ENCODE results near the gene NBPF12.
"Not testable (repeated sequence)": the region's sequence is repeated elsewhere in the genome, so short reads cannot be mapped to it uniquely, and the experiment has no call there.

NBPF12 gene

DNA sequence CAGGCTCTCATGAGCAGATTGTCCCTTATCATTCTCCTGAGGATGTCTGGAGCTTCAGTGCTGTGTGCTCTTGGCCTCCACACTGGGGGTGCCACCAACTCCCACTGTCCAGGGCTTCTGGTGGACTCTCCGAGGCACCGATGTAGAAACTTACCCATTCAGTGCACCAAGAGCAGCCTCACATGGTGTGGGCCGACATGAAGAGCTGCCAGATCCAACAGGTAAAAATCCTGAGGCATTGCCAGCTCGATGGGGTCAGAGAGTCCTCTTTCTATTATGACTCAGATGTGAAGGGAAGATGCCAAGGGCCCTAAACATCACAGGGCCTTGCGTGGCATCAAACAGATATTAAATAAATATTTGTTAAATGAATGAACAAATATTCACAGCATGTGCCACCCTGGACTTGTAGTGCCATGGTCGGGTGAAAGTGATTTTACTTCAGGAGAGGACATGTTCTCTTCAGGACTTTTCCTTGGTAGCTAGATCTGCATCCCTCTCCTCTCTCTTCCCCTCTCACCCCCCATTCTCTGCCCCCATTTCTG lies 5.3 kb downstream of the NBPF12 start:
- H3K4me3 Mint-ChIP-seq; H3K27me3 Mint-ChIP-seq; H3K9me3 Mint-ChIP-seq (ENCODE audit: low read depth); H3K36me3 Mint-ChIP-seq; H3K27ac Mint-ChIP-seq; H3K4me1 Mint-ChIP-seq (ENCODE audit: low read depth): not testable (repeated sequence)

DNA sequence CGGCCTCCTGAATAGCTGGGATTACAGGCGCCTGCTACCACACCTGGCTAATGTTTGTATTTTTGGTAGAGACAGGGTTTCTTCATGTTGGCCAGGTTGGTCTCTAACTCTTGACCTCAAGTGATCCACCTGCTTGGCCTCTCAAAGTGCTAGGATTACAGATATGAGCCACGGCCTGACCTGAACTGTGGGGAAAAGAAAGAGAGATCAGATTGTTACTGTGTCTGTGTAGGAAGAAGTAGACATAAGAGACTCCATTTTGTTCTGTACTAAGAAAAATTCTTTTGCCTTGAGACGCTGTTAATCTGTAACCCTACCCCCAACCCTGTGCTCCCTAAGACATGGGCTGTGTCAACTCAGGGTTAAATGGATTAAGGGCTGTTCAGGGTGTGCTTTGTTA lies 10.0 kb downstream of the NBPF12 start:
- not testable (repeated sequence) for H3K27ac Mint-ChIP-seq; H3K4me1 Mint-ChIP-seq (ENCODE audit: low read depth); H3K27me3 Mint-ChIP-seq; H3K36me3 Mint-ChIP-seq; H3K9me3 Mint-ChIP-seq (ENCODE audit: low read depth); H3K4me3 Mint-ChIP-seq

DNA sequence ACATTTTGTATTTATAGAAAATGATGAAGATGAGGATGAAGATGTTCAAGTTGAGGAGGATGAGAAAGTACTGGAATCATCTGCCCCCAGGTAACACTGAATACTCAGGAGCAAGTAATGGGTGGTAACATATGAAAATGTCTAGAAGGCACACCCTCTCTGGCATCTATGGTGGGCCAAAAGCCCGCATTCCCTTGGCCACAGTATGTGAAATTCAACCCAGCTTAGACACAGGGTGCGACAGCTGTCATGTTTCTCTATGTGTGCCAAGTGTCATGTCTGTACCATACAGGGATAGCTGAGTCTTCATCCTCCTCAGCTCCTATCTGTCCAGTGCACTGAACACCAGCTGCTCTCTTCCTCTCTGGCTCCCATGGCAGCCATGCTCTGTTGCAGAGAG lies 26.2 kb downstream of the NBPF12 start:
- not testable (repeated sequence) for H3K27me3 Mint-ChIP-seq; H3K27ac Mint-ChIP-seq; H3K36me3 Mint-ChIP-seq; H3K4me1 Mint-ChIP-seq (ENCODE audit: low read depth); H3K4me3 Mint-ChIP-seq; H3K9me3 Mint-ChIP-seq (ENCODE audit: low read depth)

DNA sequence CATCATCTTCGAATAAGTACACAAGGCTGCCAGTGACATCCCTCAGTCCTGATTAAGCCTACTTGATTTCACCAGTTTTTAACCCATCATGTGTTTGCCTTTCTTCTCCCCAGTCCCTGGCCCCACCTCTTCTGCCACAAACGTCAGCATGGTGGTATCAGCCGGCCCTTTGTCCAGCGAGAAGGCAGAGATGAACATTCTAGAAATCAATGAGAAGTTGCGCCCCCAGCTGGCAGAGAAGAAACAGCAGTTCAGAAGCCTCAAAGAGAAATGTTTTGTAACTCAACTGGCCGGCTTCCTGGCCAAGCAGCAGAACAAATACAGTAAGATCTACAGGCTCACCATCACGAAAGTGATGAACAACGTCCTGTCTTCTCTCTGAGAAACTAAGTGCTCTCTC lies 28.2 kb downstream of the NBPF12 start:
- not testable (repeated sequence) for H3K36me3 Mint-ChIP-seq; H3K9me3 Mint-ChIP-seq (ENCODE audit: low read depth); H3K27ac Mint-ChIP-seq; H3K27me3 Mint-ChIP-seq; H3K4me1 Mint-ChIP-seq (ENCODE audit: low read depth); H3K4me3 Mint-ChIP-seq

DNA sequence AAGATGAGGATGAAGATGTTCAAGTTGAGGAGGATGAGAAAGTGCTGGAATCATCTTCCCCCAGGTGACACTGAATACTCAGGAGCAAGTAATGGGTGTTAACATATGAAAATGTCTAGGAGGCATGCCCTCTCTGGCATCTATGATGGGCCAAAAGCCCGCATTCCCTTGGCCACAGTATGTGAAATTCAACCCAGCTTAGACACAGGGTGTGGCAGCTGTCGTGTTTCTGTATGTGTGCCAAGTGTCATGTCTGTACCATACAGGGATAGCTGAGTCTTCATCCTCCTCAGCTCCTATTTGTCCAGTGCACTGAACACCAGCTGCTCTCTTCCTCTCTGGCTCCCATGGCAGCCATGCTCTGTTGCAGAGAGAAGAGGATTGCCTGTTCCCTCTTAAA lies 32.5 kb downstream of the NBPF12 start:
- not testable (repeated sequence) for H3K9me3 Mint-ChIP-seq (ENCODE audit: low read depth); H3K36me3 Mint-ChIP-seq; H3K27ac Mint-ChIP-seq; H3K27me3 Mint-ChIP-seq; H3K4me3 Mint-ChIP-seq; H3K4me1 Mint-ChIP-seq (ENCODE audit: low read depth)

DNA sequence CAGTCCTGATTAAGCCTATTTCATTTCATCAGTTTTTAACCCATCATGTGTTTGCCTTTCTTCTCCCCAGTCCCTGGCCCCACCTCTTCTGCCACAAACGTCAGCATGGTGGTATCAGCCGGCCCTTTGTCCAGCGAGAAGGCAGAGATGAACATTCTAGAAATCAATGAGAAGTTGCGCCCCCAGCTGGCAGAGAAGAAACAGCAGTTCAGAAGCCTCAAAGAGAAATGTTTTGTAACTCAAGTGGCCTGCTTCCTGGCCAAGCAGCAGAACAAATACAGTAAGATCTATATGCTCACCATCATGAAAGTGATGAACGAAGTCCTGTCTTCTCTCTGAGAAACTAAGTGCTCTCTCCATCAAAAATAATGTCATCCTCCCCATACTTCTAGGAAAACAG lies 34.6 kb downstream of the NBPF12 start:
- H3K27me3 Mint-ChIP-seq; H3K4me1 Mint-ChIP-seq (ENCODE audit: low read depth); H3K9me3 Mint-ChIP-seq (ENCODE audit: low read depth); H3K27ac Mint-ChIP-seq; H3K36me3 Mint-ChIP-seq; H3K4me3 Mint-ChIP-seq: not testable (repeated sequence)

DNA sequence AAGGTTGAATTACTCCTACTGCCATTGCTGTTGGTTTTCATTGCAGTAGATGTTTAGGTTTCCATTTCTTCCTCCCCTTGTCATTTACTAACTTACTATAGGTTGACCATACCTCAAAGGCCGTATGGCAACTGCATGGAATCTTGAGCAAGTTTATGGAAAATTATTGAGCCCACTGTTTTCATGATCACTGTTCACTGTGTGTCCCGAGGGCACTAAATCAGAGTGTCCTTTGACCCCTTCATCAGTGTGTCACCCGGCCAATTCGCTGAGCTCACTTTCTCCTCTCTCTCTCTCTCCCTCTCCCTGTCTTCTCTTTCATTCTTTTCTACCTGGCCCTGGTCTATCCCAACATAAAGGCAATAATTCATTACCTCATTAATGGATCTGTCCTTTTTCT lies 47.7 kb downstream of the NBPF12 start:
- not testable (repeated sequence) for H3K36me3 Mint-ChIP-seq; H3K9me3 Mint-ChIP-seq (ENCODE audit: low read depth); H3K4me3 Mint-ChIP-seq; H3K27ac Mint-ChIP-seq; H3K4me1 Mint-ChIP-seq (ENCODE audit: low read depth); H3K27me3 Mint-ChIP-seq

DNA sequence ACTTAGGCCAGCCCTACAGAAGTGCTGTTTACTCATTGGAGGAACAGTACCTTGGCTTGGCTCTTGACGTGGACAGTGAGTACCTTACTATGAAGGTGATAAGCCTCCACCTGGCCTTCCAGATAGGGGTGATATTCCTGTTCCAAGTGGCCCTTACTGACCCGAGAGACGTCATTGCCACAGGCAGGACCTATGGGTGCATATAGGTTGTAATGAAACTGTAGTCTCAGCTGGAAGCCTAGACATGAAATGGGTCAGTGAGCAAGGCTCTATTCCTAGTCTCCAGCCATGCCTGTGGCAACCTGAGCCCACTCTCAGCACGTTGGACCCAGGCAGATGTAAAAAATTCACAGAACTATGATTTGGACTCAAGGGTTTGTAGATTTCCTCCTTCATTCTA lies 48.3 kb downstream of the NBPF12 start:
- not testable (repeated sequence) for H3K4me3 Mint-ChIP-seq; H3K4me1 Mint-ChIP-seq (ENCODE audit: low read depth); H3K9me3 Mint-ChIP-seq (ENCODE audit: low read depth); H3K27me3 Mint-ChIP-seq; H3K27ac Mint-ChIP-seq; H3K36me3 Mint-ChIP-seq

DNA sequence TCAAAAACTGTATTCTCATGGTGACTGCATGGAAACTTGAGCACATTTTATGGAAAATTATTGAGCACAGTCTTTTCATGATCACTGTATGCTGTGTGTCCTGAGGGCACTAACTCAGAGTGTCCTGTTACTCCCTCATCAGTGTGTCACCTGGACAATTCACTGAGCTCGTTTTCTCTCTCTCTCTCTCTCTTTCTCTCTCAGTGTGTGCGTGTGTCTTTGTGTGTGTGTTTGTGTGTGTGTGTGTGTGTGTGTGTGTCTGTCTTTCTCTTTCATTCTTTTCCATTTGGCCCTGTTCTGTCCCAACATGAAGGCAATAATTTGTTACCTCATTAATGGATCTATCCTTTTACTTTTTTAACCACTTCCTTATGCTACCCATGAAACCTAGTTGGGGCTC lies 49.4 kb downstream of the NBPF12 start:
- not testable (repeated sequence) for H3K27me3 Mint-ChIP-seq; H3K4me1 Mint-ChIP-seq (ENCODE audit: low read depth); H3K9me3 Mint-ChIP-seq (ENCODE audit: low read depth); H3K27ac Mint-ChIP-seq; H3K36me3 Mint-ChIP-seq; H3K4me3 Mint-ChIP-seq

DNA sequence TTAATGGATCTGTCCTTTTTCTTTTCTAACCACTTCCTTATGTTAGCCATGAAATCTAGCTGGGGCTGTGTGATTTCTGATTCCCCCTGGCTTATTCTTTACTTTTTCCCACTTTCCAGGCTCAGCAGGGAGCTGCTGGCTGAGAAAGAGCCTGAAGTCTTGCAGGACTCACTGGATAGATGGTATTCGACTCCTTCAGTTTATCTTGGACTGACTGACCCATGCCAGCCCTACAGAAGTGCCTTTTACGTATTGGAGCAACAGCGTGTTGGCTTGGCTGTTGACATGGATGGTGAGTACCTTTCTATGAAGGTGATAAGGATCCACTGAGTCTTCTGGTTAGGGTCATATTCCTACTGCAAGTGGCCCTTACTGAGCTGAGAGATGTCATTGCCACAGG lies 51.3 kb downstream of the NBPF12 start:
- H3K27me3 Mint-ChIP-seq; H3K4me1 Mint-ChIP-seq (ENCODE audit: low read depth); H3K36me3 Mint-ChIP-seq; H3K4me3 Mint-ChIP-seq; H3K9me3 Mint-ChIP-seq (ENCODE audit: low read depth); H3K27ac Mint-ChIP-seq: not testable (repeated sequence)

DNA sequence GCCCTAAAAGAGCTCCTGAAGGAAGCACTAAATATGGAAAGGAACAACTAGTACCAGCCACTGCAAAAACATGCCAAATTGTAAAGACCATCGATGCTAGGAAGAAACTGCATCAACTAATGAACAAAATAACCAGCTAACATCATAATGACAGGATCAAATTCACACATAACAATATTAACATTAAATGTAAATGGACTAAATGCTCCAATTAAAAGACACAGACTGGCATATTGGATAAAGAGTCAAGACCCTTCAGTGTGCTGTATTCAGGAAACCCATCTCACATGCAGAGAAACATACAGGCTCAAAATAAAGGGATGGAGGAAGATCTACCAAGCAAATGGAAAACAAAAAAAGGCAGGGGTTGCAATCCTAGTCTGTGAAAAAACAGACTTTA lies 70.4 kb downstream of the NBPF12 start:
- not testable (repeated sequence) for H3K27me3 Mint-ChIP-seq; H3K4me3 Mint-ChIP-seq; H3K4me1 Mint-ChIP-seq (ENCODE audit: low read depth); H3K27ac Mint-ChIP-seq
- Mint-ChIP-seq H3K9me3 (ENCODE audit: low read depth) (peaks cover 17% of the 10 kb centered on the region), H3K36me3 (peaks cover 11% of the 10 kb centered on the region)

DNA sequence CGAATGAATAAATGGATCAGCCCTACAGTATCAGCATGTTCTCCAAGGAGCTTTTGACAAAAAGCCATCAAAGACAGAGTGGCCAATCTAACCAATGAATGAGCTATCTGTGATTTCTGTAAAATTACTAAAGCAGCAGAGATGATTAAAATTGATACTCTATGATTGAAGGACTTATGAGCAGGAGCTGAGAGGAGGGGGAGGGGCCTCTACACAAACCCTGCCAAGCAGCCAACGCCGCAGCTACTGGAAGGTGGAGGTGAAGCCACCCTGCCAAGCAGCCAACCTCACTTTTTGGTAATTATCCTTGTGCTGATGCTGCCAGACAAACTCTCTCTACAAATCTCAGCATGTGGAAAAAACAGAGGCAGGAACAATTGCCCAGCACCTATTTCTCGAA lies 88.9 kb downstream of the NBPF12 start:
- H3K27ac Mint-ChIP-seq; H3K36me3 Mint-ChIP-seq; H3K9me3 Mint-ChIP-seq (ENCODE audit: low read depth); H3K4me1 Mint-ChIP-seq (ENCODE audit: low read depth); H3K4me3 Mint-ChIP-seq; H3K27me3 Mint-ChIP-seq: not testable (repeated sequence)

DNA sequence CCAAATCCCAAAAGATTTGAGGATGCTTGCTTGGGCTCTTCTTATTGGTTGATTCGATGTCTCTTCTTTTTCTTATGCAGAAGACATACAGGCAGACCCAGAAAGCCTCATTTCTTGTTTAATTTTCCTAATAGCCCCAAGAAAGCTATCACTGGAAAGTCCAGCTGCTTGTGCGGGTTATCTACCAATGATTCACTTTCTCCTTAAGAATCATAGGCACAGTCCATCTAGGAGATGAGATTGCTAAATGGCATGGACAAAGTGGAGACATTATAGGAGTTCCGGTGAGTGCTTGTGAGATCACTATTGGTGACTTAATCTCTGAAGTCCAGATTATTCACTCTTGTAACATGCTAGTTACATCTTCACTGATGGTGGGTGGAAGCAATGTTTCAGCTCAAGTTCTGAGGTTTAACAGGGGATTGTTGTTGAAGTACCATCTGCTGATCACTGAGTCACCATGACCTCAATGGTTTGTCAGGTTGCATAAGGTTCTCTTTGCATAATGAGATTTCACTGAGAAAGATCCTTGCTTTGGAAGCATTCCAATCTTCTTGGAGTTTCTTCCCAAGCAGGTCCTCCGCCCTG lies 92.0 kb downstream of the NBPF12 start:
- H3K27ac Mint-ChIP-seq; H3K27me3 Mint-ChIP-seq; H3K4me3 Mint-ChIP-seq; H3K4me1 Mint-ChIP-seq (ENCODE audit: low read depth); H3K9me3 Mint-ChIP-seq (ENCODE audit: low read depth); H3K36me3 Mint-ChIP-seq: not testable (repeated sequence)

DNA sequence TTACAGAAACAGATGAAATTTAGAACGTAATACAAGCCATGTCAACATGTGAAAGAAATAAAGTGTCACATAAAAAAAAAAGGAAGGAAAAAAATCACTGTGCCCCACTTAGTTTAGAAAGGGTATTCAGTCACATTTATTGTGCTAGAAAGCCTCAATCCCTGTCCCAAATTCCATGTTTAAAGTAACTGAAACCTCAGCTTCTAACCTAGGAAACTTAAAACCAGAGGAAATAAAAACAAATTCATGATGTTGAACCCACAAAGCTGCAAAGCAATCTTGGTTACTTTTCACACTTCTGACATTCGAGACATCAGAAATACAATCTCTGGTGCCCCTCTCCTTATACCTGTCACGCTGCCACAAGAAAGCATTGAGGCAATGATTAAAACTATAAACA lies 101.8 kb downstream of the NBPF12 start:
- no peaks in the 10 kb centered on the region for H3K9me3 Mint-ChIP-seq (ENCODE audit: low read depth)
- peaks cover 2% of the 10 kb centered on the region for H3K27me3 Mint-ChIP-seq
- no peak overlapping the region for H3K27ac Mint-ChIP-seq
- H3K36me3 Mint-ChIP-seq = no peaks in the 10 kb centered on the region
- H3K4me1 Mint-ChIP-seq (ENCODE audit: low read depth) = peaks cover 8% of the 10 kb centered on the region
- no peak overlapping the region for H3K4me3 Mint-ChIP-seq

DNA sequence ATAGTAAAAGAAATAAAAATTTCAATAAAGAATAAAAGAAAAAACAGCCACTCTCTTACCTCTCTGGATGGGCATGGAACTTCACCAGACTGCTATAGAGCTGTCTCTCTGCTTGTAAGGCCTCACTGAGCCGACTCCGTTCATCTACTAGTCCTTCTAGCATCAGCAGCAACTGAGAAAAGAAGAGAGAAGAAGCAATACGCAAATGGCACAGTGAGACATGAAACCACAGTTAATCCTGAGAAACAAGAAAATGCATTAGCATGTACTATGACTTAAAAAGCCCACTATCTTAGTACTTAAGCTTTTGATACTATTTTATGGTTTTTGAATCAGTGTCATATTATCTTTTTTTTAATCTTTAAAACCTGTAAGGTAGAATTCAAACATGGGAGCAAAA lies 104.8 kb downstream of the NBPF12 start:
- peaks cover 26% of the 10 kb centered on the region for H3K4me1 Mint-ChIP-seq (ENCODE audit: low read depth)
- not testable (repeated sequence) for H3K9me3 Mint-ChIP-seq (ENCODE audit: low read depth); H3K27me3 Mint-ChIP-seq; H3K27ac Mint-ChIP-seq; H3K4me3 Mint-ChIP-seq; H3K36me3 Mint-ChIP-seq

DNA sequence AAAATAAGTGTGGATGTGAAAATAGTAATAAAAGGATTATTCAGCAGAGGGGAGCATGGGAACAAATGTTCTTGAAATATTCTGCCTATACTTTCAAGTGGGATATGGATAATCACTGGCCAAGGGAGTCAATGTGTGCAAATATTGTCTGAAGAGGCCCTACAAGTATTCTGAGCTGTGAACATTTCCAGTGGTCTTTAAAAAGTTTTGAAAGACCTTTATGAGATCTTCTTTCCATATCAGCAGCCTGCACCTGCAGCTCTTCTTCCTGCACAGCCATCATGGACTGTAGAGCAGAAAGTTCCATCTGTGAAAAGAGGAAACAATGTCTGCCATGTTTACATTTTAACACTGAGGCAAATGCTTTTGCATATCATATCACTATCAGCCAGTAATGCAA lies 106.4 kb downstream of the NBPF12 start:
- not testable (repeated sequence) for H3K4me3 Mint-ChIP-seq; H3K9me3 Mint-ChIP-seq (ENCODE audit: low read depth); H3K36me3 Mint-ChIP-seq; H3K27ac Mint-ChIP-seq; H3K27me3 Mint-ChIP-seq
- peaks cover 28% of the 10 kb centered on the region for H3K4me1 Mint-ChIP-seq (ENCODE audit: low read depth)
